Uterus (tissue), 4 donors: ENCODE data around the gene CRISP3. TPM values are rescaled to one million over a fixed set of nuclear protein-coding genes. Genes with fewer than 3 reads are reported as not detected.

Source experiments
- DNase-seq, 2 donors: peaks; one replicate each; pipeline ENCODE4 v3.0.0-alpha.2; 2019 to 2020
- H3K27ac ChIP-seq, 2 donors: fragments of 200-600 bp; sonication (generic); 1 replicate in 1 of 2; 2 replicates in 1 of 2; pipeline ENCODE4 v1.5.1; 2016 to 2018
- H3K27me3 ChIP-seq, 2 donors: fragments of 200-600 bp; sonication (generic); one replicate each; pipeline ENCODE4 v1.5.1; 2018 to 2019; ENCODE audit warnings: control low read depth in 1 of 2
- H3K36me3 ChIP-seq, 2 donors: fragments of 200-600 bp; sonication (generic); one replicate each; pipeline ENCODE4 v1.5.1; 2019; ENCODE audit warnings: control low read depth in 1 of 2
- H3K4me1 ChIP-seq, 2 donors: fragments of 200-600 bp; sonication (generic); one replicate each; pipeline ENCODE4 v1.5.1; 2018 to 2019; ENCODE audit warnings: control low read depth in 1 of 2
- H3K4me3 ChIP-seq, 2 donors: fragments of 200-600 bp; sonication (generic); 1 replicate in 1 of 2; 2 replicates in 1 of 2; pipeline ENCODE4 v1.5.1; 2018 to 2019; ENCODE audit warnings: mild to moderate bottlenecking in 1 of 2
- H3K9me3 ChIP-seq, 2 donors: fragments of 200-600 bp; sonication (generic); one replicate each; pipeline ENCODE4 v1.5.1; 2019; ENCODE audit warnings: control low read depth in 1 of 2
- POLR2A ChIP-seq, 2 donors: fragments of 450-650 bp; IDR thresholded peaks; one replicate each; pipeline ENCODE4 v1.6.1; 2016; ENCODE audit warnings: antibody characterized with exemption in 2 of 2, mild to moderate bottlenecking in 1 of 2, moderate library complexity in 1 of 2
- intact Hi-C: fragments of 100-400 bp; cut with DNase I; formaldehyde crosslinking; loops from one replicate; pipeline ENCODE4 v1.15.1; 2023; ENCODE audit warnings: low total_unique reads
- total RNA-seq, 4 donors: library from RNA; depleted of rRNA in 3 of 4; stranded (reverse); fragments of >200 nt in 3 of 4; gene quantifications; one replicate each; pipeline versions ENCODE4 v1.1.0 to v1.2.4, GENCODE V29; 2014 to 2023
- TF ChIP-seq, protein P1 (sequence below), 4 experiments: fragments of 200-600 bp in 2 of 4; fragments of 450-650 bp in 2 of 4; sonication (generic) in 2 of 4; IDR thresholded peaks; one replicate each; pipeline ENCODE4 v1.5.1; 2016 to 2019; ENCODE audit warnings: antibody characterized with exemption in 4 of 4, mild to moderate bottlenecking in 2 of 4, moderate library complexity in 1 of 4
- donor health status: DM: yes; HTN: yes; CAD: no.

The CRISP3 gene, protein sequence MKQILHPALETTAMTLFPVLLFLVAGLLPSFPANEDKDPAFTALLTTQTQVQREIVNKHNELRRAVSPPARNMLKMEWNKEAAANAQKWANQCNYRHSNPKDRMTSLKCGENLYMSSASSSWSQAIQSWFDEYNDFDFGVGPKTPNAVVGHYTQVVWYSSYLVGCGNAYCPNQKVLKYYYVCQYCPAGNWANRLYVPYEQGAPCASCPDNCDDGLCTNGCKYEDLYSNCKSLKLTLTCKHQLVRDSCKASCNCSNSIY
- 1 to 10 TPM in 1 of 4 donors, under 1 TPM in 1, not detected in 2; 0.35 to 1.7 TPM for total RNA-seq

- Histone ChIP-seq H3K4me1 (no peaks in the 10 kb centered on the region), H3K9me3 (no peaks in the 10 kb centered on the region), H3K27ac (no peak within 1 kb of the TSS), H3K4me3 (no peak within 1 kb of the TSS), H3K36me3 (no peaks in the 10 kb centered on the region), H3K27me3 (no peaks in the 10 kb centered on the region)
- TF ChIP-seq, protein P1, sequence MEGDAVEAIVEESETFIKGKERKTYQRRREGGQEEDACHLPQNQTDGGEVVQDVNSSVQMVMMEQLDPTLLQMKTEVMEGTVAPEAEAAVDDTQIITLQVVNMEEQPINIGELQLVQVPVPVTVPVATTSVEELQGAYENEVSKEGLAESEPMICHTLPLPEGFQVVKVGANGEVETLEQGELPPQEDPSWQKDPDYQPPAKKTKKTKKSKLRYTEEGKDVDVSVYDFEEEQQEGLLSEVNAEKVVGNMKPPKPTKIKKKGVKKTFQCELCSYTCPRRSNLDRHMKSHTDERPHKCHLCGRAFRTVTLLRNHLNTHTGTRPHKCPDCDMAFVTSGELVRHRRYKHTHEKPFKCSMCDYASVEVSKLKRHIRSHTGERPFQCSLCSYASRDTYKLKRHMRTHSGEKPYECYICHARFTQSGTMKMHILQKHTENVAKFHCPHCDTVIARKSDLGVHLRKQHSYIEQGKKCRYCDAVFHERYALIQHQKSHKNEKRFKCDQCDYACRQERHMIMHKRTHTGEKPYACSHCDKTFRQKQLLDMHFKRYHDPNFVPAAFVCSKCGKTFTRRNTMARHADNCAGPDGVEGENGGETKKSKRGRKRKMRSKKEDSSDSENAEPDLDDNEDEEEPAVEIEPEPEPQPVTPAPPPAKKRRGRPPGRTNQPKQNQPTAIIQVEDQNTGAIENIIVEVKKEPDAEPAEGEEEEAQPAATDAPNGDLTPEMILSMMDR (IDR thresholded peaks at IDR 0.05): no peak
- no peak for TF ChIP-seq POLR2A (IDR thresholded peaks at IDR 0.05)
- intact Hi-C loops: no loop called here
- DNase-seq: no peak
Measured at GRCh38 chr6:49744259-49744658, at the start of gene CRISP3. TSS of gene CRISP3 (minus strand) at chr6:49744388. CDS start at chr6:49744367, 21 bp downstream.

GRCh38 chr6:49790341-49790740, 46.2 kb upstream of the CRISP3 start:
- intact Hi-C loops: no loop called here
- DNase-seq: no peak
- H3K4me1 ChIP-seq: no peaks in the 10 kb centered on the region
- H3K4me3 ChIP-seq: no peak overlapping the region
- H3K9me3 ChIP-seq: no peaks in the 10 kb centered on the region
- no peaks in the 10 kb centered on the region for H3K36me3 ChIP-seq
- no peak overlapping the region for H3K27ac ChIP-seq
- no peaks in the 10 kb centered on the region for H3K27me3 ChIP-seq
- TF ChIP-seq, protein P1 (IDR thresholded peaks at IDR 0.05): no peak
- TF ChIP-seq POLR2A (IDR thresholded peaks at IDR 0.05): no peak

DNA sequence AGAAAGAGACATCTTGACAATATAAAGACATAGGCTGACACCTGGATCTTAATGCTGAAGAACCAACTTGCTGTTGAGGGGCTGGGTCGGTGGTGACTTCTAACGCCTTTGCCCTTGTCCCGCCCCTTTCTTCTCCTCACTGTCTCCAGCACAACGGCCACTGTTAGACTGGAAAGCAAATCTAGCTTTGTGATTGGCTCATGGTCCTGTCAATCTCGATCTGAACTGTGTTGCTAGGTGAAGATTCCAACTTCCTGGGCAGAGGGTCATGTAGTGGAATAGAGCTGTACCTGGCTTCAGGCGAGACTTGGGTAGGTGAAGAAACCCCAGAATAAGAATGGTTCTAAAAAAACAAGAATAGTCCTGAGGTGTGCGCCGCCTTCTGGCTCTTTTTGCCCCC, 43.0 kb upstream of the CRISP3 start, which contains the start of gene PGK2:
Gene PGK2 (minus strand): TSS at position 110 of the 400 bp plus-strand sequence. CDS start 98 bp downstream, at position 12.
- Histone ChIP-seq H3K36me3 (no peaks in the 10 kb centered on the region), H3K4me3 (no peak within 1 kb of the TSS), H3K9me3 (no peaks in the 10 kb centered on the region), H3K27ac (no peak within 1 kb of the TSS), H3K27me3 (no peaks in the 10 kb centered on the region), H3K4me1 (no peaks in the 10 kb centered on the region)
- TF ChIP-seq, protein P1 (IDR thresholded peaks at IDR 0.05): no peak
- no peak for TF ChIP-seq POLR2A (IDR thresholded peaks at IDR 0.05)
- intact Hi-C loops: no loop called here
- DNase-seq: no peak

DNA sequence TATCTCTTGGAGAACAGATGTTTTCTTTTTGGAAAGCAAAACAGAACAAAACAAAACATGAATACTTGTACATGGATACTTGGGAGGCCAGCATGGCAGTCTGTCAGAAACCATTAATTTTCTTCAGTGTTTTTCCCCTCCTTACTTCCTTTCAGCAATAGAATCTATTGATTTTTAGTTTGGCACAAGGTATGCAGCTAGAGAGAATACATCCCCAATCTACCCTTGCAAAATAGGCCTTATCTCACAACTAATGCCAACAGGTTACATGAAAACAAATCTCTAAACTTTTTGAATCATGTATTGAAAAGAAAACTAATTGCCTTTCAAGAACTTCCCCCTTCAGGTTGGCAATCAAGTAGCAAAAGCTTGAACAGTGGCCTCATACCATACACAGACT, 40.1 kb upstream of the CRISP3 start:
- no peak overlapping the region for H3K4me3 ChIP-seq
- no peaks in the 10 kb centered on the region for H3K36me3 ChIP-seq
- TF ChIP-seq, protein P1 (IDR thresholded peaks at IDR 0.05): no peak
- TF ChIP-seq POLR2A (IDR thresholded peaks at IDR 0.05): no peak
- H3K4me1 ChIP-seq: no peaks in the 10 kb centered on the region
- no peak for DNase-seq
- intact Hi-C loops: no loop called here
- H3K9me3 ChIP-seq: no peaks in the 10 kb centered on the region
- H3K27ac ChIP-seq: no peak overlapping the region
- no peaks in the 10 kb centered on the region for H3K27me3 ChIP-seq

- Histone ChIP-seq H3K36me3 (no peaks in the 10 kb centered on the region), H3K9me3 (no peaks in the 10 kb centered on the region), H3K27me3 (no peaks in the 10 kb centered on the region), H3K4me1 (no peaks in the 10 kb centered on the region), H3K4me3 (no peak overlapping the region), H3K27ac (no peak overlapping the region)
- intact Hi-C loops: no loop called here
- DNase-seq: no peak
- TF ChIP-seq POLR2A (IDR thresholded peaks at IDR 0.05): no peak
- TF ChIP-seq, protein P1 (IDR thresholded peaks at IDR 0.05): no peak
Measured at GRCh38 chr6:49782725-49783124, 38.5 kb upstream of the CRISP3 start.
